ENCODE data around the gene PNPLA2.
A peak's percentile ranks its signal among the peaks of the same experiment; 100 is the strongest.

Gene PNPLA2

DNA sequence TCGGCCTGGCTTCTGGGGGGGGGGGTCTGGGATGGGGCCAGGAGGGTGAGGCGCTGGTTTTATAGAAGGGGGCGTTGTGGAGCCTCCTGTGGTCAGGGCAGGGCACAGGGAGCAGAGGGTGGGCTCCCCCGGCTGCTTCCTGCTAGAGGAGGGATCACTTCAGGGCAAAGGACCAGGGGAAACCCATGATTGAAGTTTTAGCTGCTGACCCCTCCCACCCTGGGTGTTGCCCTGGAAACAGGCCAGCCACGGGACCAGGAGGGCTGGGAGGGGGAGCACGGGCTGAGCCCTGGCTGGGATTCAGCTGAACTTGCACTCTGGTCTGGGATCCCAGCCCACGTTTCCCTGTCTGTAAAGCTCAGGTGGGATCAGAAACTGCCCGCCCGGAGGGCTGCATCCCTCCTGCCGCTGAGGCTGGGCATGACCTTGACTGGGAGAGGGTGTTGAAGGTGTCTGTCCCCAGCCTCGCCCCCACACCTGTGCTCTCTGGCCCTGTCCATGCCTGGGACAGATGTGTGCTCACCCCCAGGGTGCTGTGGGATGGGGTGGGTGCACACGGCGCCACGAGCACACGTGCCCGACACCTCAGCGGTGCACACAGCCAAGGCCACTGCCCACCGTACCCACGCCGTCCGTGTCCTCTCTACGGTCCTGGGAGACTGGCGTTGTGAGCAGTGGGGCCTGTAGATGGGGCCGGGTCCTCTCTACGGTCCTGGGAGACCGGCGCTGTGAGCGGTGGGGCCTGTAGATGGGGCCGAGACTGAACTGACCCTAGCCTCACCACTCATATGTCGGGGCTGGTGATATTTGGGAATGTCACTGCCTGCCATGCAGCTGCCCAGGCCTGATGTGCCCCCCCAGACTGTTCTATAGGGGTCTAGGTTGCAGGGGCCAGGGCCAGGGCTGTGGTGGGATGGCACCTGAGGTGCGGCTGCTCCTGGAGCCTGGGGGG is 26.3 kb downstream of the PNPLA2 start:
- peak; percentile 75 for DNase-seq (ENCODE audit: low spot score)

DNA sequence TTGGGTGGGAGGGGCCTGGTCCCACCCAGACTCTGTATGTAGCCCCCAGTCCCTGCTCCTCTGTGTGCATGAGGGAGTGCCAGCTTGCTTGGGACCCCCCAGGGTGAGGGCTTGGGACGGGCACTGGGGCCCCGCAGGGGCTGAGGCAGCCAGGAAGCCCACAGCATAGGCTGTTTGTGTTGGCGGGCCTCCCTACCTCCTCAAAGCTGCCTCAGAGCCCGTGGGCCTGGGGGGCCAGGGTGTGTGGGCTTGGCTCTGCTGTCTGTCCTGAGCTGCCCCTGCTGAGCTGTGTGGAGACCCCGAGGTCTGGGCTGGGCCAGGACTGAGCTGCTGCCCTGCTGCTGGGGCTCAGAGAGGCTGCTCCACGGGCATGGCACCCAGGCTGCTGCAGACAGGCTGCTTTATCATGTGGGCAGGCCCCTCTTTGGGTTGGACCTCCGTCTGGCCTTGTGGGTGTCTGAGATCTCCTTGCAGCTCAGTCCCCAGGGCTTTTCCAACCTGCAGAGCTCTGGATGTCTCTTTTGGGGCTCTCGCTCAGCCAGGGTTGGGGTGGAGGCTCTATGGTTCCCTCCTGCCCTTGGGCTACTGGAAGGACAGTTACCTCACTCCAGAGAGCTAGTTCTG is 27.3 kb downstream of the PNPLA2 start:
- DNase-seq (ENCODE audit: low spot score), result no peak

DNA sequence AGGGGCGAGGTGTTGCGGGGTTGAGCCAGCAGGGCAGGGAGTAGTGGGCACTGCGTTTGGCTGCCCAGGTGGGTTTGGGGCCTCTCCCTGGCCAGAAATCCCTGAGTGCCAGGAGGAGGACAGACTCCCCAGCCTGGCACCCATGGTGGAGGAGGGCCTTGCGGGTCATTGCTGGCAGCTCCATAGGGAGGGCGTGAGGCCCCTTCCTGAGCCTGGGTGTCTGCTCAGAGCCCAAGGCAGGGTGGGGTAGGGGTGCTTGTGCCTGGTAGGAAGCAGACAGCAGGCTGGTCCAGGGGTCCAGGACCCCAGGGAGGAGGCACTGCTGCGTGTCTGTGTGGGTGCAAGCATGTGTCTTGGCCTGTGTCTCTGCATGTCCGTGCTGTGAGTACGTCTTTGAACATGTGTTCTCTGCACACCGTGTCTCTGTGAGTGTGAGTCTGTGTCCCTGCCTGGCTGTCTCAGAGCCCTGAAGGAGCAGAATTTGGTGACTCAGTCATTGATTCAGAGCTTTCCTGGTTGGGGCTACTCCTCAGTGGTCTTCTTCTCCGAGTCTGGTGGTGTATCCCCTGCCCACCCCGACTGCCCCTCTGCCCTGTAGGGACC is 27.9 kb downstream of the PNPLA2 start:
- no peak for DNase-seq (ENCODE audit: low spot score)

DNA sequence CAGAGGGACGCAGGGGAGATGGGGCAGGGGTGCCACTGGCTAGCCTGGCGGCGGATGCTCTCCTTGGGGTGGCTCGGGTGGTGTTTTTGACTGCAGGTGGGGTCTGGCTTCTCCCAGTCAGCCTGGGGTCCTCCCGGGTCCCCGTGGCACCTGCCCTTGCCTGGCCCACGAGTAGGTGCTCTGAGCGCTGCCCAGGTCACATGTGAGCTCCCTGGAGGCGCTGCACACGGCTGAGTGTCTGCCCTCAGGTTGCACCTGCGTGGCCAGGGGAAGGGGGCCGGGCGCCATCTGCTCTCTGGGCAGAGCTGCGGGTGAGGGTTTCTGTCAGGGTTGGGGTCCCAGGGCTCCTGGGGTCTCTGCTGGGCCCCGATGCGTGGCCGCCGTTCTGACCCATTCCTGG is 29.2 kb downstream of the PNPLA2 start:
- no peak for DNase-seq (ENCODE audit: low spot score)

DNA sequence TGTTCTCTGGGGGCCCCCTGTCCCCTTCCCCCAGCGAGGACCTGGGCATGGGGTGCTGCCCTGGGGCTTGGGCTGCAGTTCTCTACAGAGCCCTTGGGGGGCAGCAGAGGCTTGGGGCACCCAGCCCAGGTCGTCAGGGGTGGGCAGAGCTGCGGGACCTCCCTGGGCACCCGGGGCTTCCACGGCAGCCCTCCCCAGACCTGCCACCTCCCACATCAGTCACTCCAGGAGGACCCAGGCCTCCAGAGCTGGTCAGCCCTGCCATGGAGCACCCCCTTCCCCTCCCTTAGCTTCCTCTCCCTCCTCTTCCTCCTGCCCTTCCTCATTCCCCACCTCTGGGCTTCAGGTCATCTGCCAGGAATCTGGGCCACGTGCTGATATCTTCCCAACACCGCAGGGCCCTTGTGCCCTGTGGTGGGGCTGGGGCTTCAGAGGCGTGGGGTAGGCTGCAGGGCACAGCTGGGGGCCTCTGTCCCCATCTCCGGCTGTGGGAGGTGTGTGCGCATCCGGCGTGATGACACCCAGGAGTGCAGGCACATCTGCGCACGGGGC is 29.7 kb downstream of the PNPLA2 start:
- DNase-seq (ENCODE audit: low spot score), result peak; percentile 69

DNA sequence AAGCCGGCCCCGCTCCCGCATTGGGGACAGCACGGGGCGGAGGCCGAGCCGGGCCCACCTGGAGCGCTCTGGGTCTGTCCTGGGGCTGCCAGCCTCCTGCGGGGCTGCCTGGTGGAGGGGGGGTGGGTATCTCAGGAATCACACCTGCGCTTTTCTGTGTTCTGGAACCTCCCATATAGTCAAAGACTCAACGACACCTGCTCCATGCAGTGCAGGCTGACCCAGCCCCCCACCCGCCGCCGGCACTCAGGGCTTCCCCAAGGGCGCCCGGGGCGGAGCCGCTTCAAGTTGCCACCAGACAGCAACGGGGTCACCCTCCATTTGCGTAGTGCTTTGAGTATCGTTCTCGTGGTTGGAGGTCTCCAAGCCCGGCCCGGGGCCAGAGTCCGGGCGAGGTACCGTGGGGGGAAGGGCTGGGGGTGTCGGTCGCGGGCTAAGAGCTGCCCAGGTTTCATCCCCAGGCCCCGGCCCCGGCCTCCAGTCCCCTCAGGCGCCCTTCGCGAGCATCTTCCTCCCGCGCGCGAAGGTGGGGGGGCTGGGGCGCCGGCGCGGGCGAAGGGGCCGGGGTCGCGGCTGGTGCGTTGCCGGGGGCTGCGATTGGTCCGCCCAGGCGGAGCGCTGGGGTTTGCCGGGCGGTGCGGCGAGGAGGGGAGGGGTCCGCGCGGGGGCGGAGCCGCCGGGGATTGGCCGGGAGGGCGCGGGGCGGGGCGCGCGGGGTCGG is 30.6 kb downstream of the PNPLA2 start:
- peak; percentile 94 for DNase-seq (ENCODE audit: low spot score)

DNA sequence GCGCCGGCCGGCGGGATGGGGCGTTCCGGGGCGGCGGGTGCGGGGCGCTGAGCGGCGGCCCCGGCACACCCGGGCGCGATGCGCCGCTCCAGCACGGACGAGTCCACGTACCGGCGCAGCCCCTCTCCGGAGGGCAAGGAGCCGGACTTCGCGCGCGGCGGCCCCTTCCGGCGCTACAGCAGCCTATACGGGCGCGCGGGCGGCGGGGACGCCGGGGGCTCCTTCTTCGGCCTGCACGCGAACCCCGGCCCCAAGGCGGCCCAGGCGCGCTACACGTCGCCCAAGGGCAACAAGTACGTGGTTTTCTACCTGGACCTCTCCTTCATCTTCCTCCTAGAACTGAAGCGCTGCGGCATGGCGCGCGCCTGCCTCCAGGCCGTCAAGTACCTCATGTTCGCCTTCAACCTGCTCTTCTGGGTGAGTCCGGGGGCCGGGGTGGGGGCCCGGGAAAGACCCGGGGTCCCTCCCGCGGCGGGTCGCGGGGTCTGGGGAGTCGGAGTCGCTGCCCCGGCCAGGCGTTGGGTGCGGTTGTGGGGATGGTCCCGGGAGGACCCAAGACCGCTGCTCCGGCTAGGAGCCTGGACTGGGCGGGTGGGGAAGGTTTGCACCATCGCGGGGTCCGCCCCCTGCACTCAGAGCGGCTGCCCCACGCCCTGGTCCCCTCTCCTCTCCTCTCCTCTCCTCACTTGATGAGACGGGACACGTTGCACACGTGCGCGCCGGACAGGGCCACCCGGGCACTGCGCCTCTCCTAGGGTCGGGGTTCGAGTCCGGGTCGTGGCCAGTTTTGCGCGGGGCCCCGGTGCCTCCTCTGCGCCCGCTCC is 31.4 kb downstream of the PNPLA2 start:
- DNase-seq (ENCODE audit: low spot score), result peak; percentile 29

DNA sequence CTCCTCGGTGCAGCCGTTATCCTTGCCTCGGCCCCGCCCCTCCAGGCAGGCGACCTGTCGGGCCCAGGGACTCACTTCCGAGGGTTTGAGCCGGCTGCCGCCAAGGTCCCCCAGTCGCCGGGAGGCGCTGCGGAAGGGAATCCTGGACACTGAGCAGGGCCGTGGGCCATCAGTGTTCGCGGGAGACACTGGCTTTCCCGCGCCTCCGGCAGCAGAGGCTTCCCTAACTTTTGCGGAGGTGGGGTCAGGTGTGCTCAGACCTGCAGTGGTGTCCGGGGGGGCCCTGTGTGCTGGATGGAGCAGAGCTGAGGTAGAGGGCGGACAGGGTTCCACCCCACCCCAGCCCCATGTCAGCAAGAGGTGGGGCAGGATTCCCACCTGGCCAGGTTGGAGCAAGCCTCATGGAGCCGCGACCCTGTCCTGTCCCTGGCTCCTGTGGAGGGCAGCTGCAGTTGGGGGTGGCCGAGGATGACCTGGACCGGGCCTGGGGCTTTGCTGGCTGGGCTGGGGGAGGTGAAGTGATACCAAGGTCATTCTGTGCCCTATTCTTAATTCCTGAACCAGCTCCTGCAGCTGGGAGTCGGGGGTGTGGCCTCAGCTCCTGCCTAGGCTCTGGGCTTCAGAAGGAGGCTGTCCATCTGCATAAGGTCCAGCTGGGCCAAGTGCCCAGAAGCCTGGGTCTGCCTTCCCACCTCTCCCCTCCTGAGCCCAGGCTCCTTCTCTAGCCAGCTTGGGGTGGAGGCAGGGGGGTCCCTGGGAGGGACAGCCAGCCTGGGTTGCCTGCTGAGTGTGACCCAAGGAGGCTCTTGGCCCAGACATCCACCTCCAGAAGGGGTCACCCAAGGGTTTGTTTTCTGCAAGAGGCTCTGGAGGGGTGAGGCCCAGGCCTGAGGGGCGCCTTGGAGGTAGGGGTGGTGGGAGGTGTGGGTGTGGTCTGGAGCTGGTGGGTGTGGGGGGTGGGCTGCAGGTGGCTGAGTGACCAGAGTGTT is 32.4 kb downstream of the PNPLA2 start:
- peak; percentile 74 for DNase-seq (ENCODE audit: low spot score)

DNA sequence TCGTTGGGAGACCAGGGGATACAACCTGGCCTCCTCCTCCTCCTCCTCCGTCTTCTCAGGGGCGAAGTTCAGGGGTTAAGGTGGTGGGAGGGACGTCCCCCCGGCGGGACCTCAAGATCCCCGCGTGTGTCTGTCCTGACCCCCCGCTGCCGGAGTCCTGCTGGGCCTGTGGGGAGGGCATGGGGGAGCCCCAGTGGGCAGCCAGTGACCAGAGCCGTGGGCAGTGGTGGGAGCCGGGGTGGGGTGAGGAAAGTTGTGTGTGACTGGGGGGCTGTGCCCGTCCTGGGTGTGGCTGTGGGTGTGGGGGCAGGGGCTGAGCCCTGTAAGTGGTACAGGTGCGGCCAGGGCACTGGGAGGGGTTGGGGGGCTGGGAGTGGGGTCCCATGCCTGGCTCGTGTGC is 34.0 kb downstream of the PNPLA2 start:
- DNase-seq (ENCODE audit: low spot score), result no peak

DNA sequence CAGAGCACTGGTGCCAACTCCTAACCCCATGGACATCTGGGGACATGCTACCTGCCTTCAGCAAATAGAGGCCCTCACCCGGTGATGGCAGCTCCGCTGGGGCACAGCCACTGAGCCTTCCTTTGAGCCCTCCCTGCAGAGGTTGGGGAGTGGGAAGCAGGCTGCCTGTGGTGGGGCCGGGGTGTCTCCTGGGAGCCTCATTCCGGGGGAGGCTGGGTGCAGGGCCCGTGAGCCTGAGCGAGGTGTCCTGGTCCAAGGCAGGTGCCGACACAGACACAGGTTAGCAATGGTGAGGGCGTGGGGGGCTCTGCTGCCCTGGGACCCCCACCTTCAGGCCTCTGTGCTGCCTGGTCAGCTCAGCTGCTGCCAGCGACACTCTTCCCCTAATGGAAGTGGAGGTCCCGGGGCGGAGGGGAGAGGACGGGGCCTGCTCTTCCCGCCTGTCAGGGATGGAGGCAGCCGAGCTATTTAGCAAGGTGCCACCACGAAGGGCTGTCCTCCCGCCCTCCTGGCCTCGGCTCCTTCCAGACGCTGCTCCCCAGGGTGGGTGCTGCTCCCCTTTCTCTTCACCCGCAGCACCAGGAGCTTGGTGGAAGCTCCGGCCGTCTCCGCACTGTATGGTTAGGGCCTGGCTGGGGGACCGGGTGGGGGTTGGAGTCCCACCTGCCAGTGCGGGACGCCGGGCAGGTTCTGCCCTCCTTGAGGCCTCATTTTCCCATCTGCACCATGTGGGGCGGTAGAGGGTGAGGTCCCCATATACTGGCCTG is 35.2 kb downstream of the PNPLA2 start:
- no peak for DNase-seq (ENCODE audit: low spot score)

DNA sequence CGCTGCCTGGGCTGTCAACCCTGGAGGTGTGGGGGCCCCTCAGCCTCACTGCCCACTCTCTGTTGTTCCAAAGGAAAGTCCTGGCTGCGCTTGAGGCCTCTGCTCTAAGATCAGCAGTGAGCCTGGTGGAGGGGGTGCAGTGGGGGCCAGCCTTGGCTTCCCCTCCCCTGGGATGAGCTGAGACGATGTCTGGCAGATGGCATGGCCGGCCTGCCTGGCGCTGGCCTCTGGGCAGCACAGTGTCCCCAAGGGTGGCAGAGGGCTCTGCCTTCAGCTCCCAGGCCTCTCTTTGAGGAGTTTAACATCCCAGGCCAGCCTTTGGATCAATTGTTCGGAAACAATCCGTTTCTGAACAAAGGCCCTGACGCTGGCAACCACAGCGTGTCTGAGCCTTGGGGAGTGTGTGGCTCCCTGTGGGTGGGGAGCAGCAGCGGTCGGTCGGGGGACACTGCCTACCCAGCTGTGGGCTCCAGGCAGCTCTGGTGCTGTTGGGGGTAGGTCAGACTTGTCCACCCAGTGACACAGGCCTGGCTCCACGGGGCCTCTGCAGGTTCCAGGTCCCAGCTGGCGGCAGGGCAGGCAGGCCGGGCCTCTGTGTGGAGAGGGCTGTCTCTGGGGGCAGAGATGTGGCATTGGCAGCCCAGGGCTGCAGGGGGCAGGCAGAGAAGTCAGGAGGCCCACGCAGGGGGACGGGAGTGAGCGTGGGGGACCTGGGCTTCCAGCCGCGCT is 36.1 kb downstream of the PNPLA2 start:
- no peak for DNase-seq (ENCODE audit: low spot score)

DNA sequence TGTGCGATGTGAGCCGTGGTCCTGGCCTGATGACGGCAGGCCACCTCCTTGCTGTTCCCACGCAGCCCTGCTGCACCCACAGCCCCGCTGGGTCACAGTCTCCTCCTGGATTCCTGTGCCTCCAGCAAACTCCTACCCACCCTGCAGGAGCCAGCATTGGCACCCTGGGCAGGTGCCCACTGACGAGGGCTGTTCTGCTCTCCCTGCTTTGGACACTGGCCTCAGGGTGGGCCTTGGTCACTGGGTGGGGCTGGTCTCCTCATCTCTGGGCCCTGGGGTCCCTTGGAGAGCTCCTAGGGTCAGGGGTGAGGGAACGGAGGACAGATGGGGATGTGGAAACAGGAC is 36.6 kb downstream of the PNPLA2 start:
- no peak for DNase-seq (ENCODE audit: low spot score)

DNA sequence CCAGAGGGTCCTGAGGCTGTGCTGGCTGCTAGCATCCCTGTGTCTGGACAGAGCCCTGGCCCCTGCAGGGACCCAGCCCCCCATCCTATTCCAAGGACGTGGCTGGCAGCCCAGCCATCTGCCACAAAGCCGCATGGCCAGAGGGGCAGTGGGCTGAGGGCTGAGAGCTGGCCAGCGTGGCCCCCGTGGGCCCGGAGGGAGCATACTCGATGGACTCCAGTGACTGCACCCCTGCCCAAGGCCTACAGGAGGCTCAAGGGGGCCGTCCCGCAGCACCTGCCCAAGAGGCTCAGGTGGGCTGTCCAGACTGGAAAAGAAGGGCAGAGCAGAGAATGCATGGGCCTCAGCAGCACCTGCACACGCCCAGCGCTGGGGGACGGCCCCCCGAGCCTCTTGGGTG is 37.1 kb downstream of the PNPLA2 start:
- DNase-seq (ENCODE audit: low spot score), result no peak

DNA sequence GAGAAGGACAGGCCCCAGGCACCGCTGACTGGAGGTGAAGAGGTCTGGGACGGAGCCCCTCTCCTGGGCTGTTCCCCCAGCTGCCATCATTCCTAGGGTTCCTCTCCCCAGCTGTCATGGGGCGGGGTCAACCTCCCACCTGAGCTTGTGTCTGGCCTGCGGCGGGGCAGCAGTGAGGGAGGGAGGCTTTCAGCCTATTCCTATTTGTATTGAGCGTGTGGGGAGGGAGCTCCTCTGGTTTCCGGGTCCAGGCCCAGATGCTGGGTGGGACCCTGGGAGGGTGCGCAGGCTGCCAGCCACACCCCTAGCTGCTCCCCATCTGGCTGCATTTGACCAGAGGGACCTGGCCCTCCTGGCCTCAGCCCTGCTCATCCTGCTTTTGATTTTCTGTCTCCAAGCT is 37.7 kb downstream of the PNPLA2 start:
- no peak for DNase-seq (ENCODE audit: low spot score)

DNA sequence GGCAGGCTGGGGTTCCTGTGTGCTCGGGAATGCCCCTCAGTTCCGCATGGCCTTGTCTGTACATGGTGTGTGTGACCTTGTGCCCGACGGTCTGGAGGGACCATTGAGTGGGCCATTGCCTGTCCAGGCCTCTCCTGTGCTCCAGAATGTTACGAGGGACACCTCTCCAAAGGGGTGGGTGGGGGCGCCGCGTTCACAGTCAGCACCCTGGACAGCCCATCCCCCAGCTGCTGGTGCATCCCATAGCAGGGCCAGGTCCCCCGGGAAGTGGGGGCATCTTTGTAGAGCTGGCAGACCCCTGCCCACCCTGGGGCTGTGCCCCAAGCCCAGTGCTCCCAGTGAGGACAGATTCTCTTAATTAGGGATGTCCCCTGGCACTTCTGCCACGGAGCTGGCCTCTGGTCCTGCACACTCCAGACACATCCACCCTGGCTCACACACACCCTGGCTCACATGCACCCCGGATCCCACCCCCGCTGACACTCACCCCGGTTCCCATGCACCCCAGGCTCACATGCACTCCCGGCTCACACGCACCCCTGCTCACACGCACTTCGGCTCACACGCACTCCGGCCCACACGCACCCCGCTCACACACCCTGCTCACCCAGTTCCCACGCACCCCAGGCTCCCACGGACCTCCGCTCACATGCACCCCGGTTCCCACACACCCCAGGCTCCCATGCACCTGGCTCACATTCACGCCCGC is 39.5 kb downstream of the PNPLA2 start:
- no peak for DNase-seq (ENCODE audit: low spot score)

DNA sequence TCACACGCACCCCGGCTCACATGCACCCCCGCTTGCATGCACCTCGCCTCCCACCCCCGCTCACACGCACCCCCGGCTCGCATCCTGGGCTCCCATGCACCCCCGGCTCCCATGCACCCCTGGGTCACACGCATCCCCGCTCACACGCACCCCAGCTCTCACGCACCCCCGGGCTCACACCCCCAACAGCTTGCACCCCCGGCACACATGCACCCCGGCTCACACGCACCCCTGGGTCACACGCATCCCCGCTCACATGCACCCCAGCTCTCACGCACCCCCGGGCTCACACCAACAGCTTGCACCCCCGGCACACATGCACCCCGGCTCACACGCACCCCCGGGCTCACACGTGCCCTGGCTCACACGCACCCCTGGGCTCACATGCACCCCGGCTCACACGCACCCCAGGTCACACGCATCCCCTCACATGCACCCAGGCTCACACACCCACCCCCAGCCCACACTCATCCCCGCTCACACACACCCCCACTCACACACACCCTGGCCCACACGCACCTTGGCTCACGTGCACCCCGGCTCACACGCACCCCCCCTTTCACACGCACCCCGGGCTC is 40.1 kb downstream of the PNPLA2 start:
- DNase-seq (ENCODE audit: low spot score), result no peak

DNA sequence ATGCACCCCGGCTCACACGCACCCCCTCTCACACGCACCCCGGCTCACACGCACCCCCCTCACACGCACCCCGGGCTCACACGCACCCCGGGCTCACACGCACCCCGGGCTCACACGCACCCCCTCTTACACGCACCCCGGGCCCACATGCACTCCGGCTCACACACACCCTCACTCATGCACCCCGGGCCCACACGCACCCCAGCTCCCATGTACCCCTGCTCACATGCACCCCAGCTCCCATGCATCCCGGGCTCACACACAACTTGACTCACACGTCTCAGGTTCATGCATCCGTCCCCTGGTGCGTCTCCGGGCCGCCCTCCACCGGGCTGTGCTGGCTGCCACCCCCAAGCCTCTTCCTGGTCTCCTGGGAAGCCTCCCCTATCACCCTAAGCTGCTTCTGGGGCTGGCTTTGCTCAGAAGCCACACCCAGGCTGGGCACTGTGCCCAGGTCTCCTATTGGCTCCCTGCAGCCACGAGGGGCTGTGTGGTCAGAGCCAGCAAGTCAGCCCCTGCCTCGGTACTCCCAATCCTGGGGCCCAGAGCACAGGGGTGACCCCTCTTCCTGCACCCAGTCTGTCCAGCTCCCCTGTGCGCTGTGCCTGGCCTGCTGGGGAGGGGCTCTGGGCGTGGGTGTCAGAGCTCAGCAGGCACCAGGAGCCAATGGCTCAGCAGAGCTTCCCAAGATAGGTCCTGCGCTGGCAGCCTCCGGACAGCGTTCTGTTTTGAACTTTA is 40.8 kb downstream of the PNPLA2 start:
- peak; percentile 76 for DNase-seq (ENCODE audit: low spot score)
